H7 (cell line): Measurements from ENCODE around the gene GALNT9. TPM values are rescaled to one million over a fixed set of nuclear protein-coding genes. Genes with fewer than 3 reads are reported as not detected.
"Not testable (repeated sequence)": the region's sequence is repeated elsewhere in the genome, so short reads cannot be mapped to it uniquely, and the experiment has no call there.

Experiments used
- DNase-seq: peaks from one replicate; pipeline ENCODE4 v3.0.0; 2012
- H3K27me3 ChIP-seq: 2 replicates; pipeline ENCODE4 v1.6.0; 2011; ENCODE audit warnings: mild to moderate bottlenecking, low read length; ENCODE audit not compliant: control insufficient read depth, insufficient read depth
- H3K36me3 ChIP-seq: replicated peaks from 2 replicates; pipeline ENCODE4 v1.5.1; 2011; ENCODE audit warnings: low read length; ENCODE audit not compliant: control insufficient read depth, insufficient read depth
- H3K4me3 ChIP-seq: 2 replicates; pipeline ENCODE4 v1.5.1; 2011; ENCODE audit warnings: low read depth, mild to moderate bottlenecking, control low read depth, low read length, moderate library complexity; ENCODE audit not compliant: insufficient read depth
- total RNA-seq: library from RNA; depleted of rRNA; stranded (reverse); fragments of >200 nt; shearing (Covaris generic); gene quantifications from 2 replicates; pipeline ENCODE4 v1.2.3, GENCODE V29; 2014; rRNA removed

The GALNT9 gene
- 0.44 and 0.45 TPM in 2 replicates for total RNA-seq

GRCh38 chr12:132329036-132329719 is at the start of gene GALNT9:
TSS of gene GALNT9 (minus strand) at chr12:132329589. CDS start at chr12:132329203, 386 bp downstream.
- Histone ChIP-seq H3K27me3 (peaks cover 33% of the 10 kb centered on the region), H3K36me3 (no peaks in the 10 kb centered on the region), H3K4me3 (peak within 1 kb of the TSS; percentile 25)
- DNase-seq: peak; percentile 97

- DNase-seq, H3K4me3 ChIP-seq, H3K36me3 ChIP-seq: not testable (repeated sequence)
- H3K27me3 ChIP-seq: peaks cover 48% of the 10 kb centered on the region
Observed at GRCh38 chr12:132379057-132379456, 49.7 kb upstream of the GALNT9 start.

- Histone ChIP-seq H3K27me3 (peaks cover 52% of the 10 kb centered on the region), H3K4me3 (no peak overlapping the region)
Observed at GRCh38 chr12:132377147-132377546, 47.8 kb upstream of the GALNT9 start.

GRCh38 chr12:132376464-132376830 is 47.1 kb upstream of the GALNT9 start:
- Histone ChIP-seq H3K27me3 (peaks cover 49% of the 10 kb centered on the region), H3K36me3 (no peaks in the 10 kb centered on the region), H3K4me3 (no peak overlapping the region)
- DNase-seq: no peak

More at GRCh38 chr12:132377147-132377546, 47.8 kb upstream of the GALNT9 start:
- H3K36me3 ChIP-seq: no peaks in the 10 kb centered on the region
- no peak for DNase-seq

- Histone ChIP-seq H3K4me3 (no peak overlapping the region), H3K27me3 (peaks cover 46% of the 10 kb centered on the region), H3K36me3 (no peaks in the 10 kb centered on the region)
- peak; percentile 76 for DNase-seq
Observed at GRCh38 chr12:132375747-132376463, 46.5 kb upstream of the GALNT9 start.

- Histone ChIP-seq H3K36me3 (no peaks in the 10 kb centered on the region), H3K4me3 (no peak overlapping the region), H3K27me3 (peaks cover 41% of the 10 kb centered on the region)
- no peak for DNase-seq
Observed at GRCh38 chr12:132374612-132375445, 45.4 kb upstream of the GALNT9 start.

- Histone ChIP-seq H3K4me3 (no peak overlapping the region), H3K27me3 (peaks cover 38% of the 10 kb centered on the region), H3K36me3 (no peaks in the 10 kb centered on the region)
- peak; percentile 91 for DNase-seq
Observed at GRCh38 chr12:132373901-132374611, 44.7 kb upstream of the GALNT9 start.

GRCh38 chr12:132367852-132368251 is 38.5 kb upstream of the GALNT9 start:
- Histone ChIP-seq H3K36me3 (no peaks in the 10 kb centered on the region), H3K4me3 (no peak overlapping the region), H3K27me3 (peaks cover 8% of the 10 kb centered on the region)
- DNase-seq: no peak

- no peak overlapping the region for H3K4me3 ChIP-seq
- H3K36me3 ChIP-seq: no peaks in the 10 kb centered on the region
- peaks cover 7% of the 10 kb centered on the region; the same call in 1 of the 2 replicates for H3K27me3 ChIP-seq
- peak; percentile 74 for DNase-seq
Observed at GRCh38 chr12:132367071-132367851, 37.9 kb upstream of the GALNT9 start.

GRCh38 chr12:132366341-132366861 is 37.0 kb upstream of the GALNT9 start:
- Histone ChIP-seq H3K4me3 (no peak overlapping the region), H3K36me3 (no peaks in the 10 kb centered on the region), H3K27me3 (peaks cover 6% of the 10 kb centered on the region; the same call in 1 of the 2 replicates)
- peak; percentile 74 for DNase-seq

GRCh38 chr12:132365226-132365625 is 35.8 kb upstream of the GALNT9 start:
- Histone ChIP-seq H3K4me3 (no peak overlapping the region), H3K36me3 (no peaks in the 10 kb centered on the region), H3K27me3 (peaks cover 2% of the 10 kb centered on the region; the same call in 1 of the 2 replicates)
- DNase-seq: no peak

GRCh38 chr12:132364348-132364902 is 35.0 kb upstream of the GALNT9 start:
- Histone ChIP-seq H3K27me3 (no peaks in the 10 kb centered on the region), H3K36me3 (no peaks in the 10 kb centered on the region), H3K4me3 (no peak overlapping the region)
- DNase-seq: no peak
